WTC11 (cell line): ENCODE results near the gene NEURL2. TPM values are rescaled to one million over a fixed set of nuclear protein-coding genes. Genes with fewer than 3 reads are reported as not detected.
"Not testable (repeated sequence)": the region's sequence is repeated elsewhere in the genome, so short reads cannot be mapped to it uniquely, and the experiment has no call there.

Source experiments
- ATAC-seq: fragments of 200-7000 bp; cut with Tn5 transposase; 2 replicates; pipeline ENCODE4 v1.10.0; 2021; ENCODE audit warnings: mild to moderate bottlenecking, moderate library complexity
- CTCF ChIA-PET: fragments of 300-600 bp; sonication (Branson Sonifier 250); formaldehyde crosslinking; loops from one replicate; lab custom pipeline; 2021; ENCODE audit warnings: antibody characterized with exemption; lab: Charles Lee
- POLR2A ChIA-PET: fragments of 350-600 bp; sonication (Branson Sonifier 250); formaldehyde crosslinking; loops from one replicate; lab custom pipeline; 2021; ENCODE audit warnings: antibody characterized with exemption; lab: Charles Lee
- DNase-seq: peaks from one replicate; pipeline ENCODE4 v3.0.0; 2021; ENCODE audit warnings: low spot score
- H3K27ac Mint-ChIP-seq: 2 replicates; pipeline ENCODE4 v1.8.0; 2021; ENCODE audit warnings: mixed read lengths
- H3K27me3 Mint-ChIP-seq: 2 replicates; pipeline ENCODE4 v1.8.0; 2021; ENCODE audit warnings: low read depth, mild to moderate bottlenecking, moderate library complexity, mixed read lengths
- H3K36me3 Mint-ChIP-seq: 2 replicates; pipeline ENCODE4 v1.8.0; 2021; ENCODE audit warnings: mixed read lengths
- H3K4me1 Mint-ChIP-seq: 2 replicates; pipeline ENCODE4 v1.8.0; 2022; ENCODE audit warnings: mixed read lengths
- H3K4me3 Mint-ChIP-seq: 2 replicates; pipeline ENCODE4 v1.8.0; 2021; ENCODE audit warnings: mild to moderate bottlenecking, moderate library complexity, mixed read lengths
- H3K9me3 Mint-ChIP-seq: 2 replicates; pipeline ENCODE4 v1.8.0; 2021; ENCODE audit warnings: mixed read lengths
- CBFB ChIP-seq: sonication (generic); formaldehyde crosslinking; IDR thresholded peaks from 2 replicates; pipeline ENCODE4 v1.8.1; 2022; ENCODE audit warnings: mild to moderate bottlenecking, low read depth, missing genetic modification reagents
- GTF2I ChIP-seq: fragments of 250-450 bp; sonication (Bioruptor Pico); conservative IDR thresholded peaks from 2 replicates; pipeline ENCODE4 v1.4.0; 2021; ENCODE audit warnings: mild to moderate bottlenecking
- KAT7 ChIP-seq: sonication (generic); formaldehyde crosslinking; IDR thresholded peaks from 2 replicates; pipeline ENCODE4 v1.8.1; 2023; ENCODE audit warnings: missing genetic modification reagents, mild to moderate bottlenecking, borderline replicate concordance
- NFYB ChIP-seq: sonication (generic); formaldehyde crosslinking; conservative IDR thresholded peaks from 2 replicates; pipeline ENCODE4 v1.8.0; 2022; ENCODE audit warnings: low read depth, missing genetic modification reagents
- SMAD3 ChIP-seq: sonication (generic); formaldehyde crosslinking; IDR thresholded peaks from 2 replicates; pipeline ENCODE4 v1.8.0; 2022; ENCODE audit warnings: missing genetic modification reagents, mild to moderate bottlenecking, borderline replicate concordance
- SMAD4 ChIP-seq: sonication (generic); formaldehyde crosslinking; IDR thresholded peaks from 2 replicates; pipeline ENCODE4 v1.8.0; 2022; ENCODE audit warnings: mild to moderate bottlenecking, missing genetic modification reagents
- ZBTB21 ChIP-seq: sonication (generic); formaldehyde crosslinking; IDR thresholded peaks from 2 replicates; pipeline ENCODE4 v1.8.1; 2023; ENCODE audit warnings: mild to moderate bottlenecking, missing genetic modification reagents, borderline replicate concordance
- ZNF281 ChIP-seq: sonication (generic); formaldehyde crosslinking; IDR thresholded peaks from 2 replicates; pipeline ENCODE4 v1.8.0; 2023; ENCODE audit warnings: mild to moderate bottlenecking, missing genetic modification reagents
- ZNF423 ChIP-seq: fragments of 250-450 bp; sonication (Bioruptor Pico); IDR thresholded peaks from 2 replicates; pipeline ENCODE4 v2.1.2; 2022; ENCODE audit warnings: mild to moderate bottlenecking, moderate library complexity
- ZNF532 ChIP-seq: fragments of 250-450 bp; sonication (Bioruptor Pico); IDR thresholded peaks from 2 replicates; pipeline ENCODE4 v1.9.0; 2021; ENCODE audit warnings: mild to moderate bottlenecking, borderline replicate concordance
- total RNA-seq: library from RNA; stranded (reverse); gene quantifications from 3 replicates; pipeline ENCODE4 v1.2.3, GENCODE V29; 2021
- TF ChIP-seq, protein P1 (sequence below): sonication (generic); formaldehyde crosslinking; IDR thresholded peaks from 2 replicates; pipeline ENCODE4 v1.8.0; 2022; ENCODE audit warnings: mild to moderate bottlenecking, missing genetic modification reagents
- TF ChIP-seq, protein P2 (sequence below): sonication (generic); formaldehyde crosslinking; IDR thresholded peaks from 2 replicates; pipeline ENCODE4 v1.8.1; 2023; ENCODE audit warnings: mild to moderate bottlenecking, missing genetic modification reagents
- TF ChIP-seq, protein P3 (sequence below): sonication (generic); formaldehyde crosslinking; conservative IDR thresholded peaks from 2 replicates; pipeline ENCODE4 v1.8.1; 2022; ENCODE audit warnings: mild to moderate bottlenecking, missing genetic modification reagents
- TF ChIP-seq, protein P4 (sequence below): sonication (generic); formaldehyde crosslinking; conservative IDR thresholded peaks from 2 replicates; pipeline ENCODE4 v1.8.1; 2023; ENCODE audit warnings: mild to moderate bottlenecking, low read depth, missing genetic modification reagents, moderate library complexity

NEURL2 gene
- total RNA-seq, 1 experiment from 2014 or later: 6.6 TPM

DNA sequence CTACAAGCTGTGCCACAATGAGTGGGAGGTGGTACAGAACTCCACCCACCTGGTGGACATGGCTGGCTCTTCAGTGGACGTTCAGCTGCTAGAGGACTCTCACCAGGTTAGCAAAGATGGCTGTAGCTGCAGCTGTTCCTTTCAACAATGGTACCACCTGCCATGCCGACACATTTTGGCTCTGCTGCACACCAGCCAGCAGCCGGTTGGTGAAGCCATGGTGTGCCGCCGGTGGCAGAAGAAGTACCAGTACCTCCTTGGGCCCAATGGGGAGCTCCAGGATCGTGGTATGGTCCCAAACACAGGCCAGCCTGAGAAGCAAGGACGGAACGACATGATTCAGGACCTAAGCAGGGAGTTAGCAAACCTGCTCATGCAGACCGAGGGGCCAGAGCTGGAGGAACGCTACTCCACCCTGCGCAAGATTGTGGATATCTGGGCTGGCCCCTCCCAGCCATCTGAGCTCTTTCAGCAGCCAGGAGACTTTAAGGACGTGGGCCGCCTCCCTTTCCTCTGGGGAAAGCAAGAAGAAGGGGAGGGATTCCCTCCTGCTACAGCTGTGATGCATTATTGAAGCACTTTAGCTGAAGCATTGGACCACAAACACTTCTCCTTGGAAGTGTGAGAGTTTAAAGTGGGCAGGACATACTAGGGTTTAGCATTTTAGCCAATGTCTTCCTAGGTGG, 12.8 kb downstream of the NEURL2 start (continued):
- TF ChIP-seq ZNF532 (CRISPR knock-in tag): no peak

DNA sequence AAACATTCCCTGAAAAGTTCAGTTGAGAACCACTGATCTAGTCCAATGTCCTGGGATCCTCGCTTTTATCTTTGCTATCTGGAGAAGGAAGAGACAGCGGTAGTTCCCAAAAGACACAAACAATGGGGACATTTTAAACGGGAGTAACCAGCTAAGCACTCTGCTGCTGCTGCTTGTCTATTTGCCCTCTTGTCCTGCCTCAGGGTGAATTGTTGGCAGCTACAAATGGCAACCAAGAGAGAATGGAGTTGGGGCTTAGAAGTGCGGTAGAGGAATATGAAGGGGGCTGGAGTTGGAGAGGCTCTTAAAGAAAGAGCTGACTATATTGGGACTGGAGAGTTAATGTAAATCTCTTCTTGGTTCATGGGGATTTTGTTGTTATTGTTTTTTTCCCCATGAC, 16.4 kb downstream of the NEURL2 start:
- POLR2A ChIA-PET: no interaction called here
- no peaks in the 10 kb centered on the region for H3K27me3 Mint-ChIP-seq

DNA sequence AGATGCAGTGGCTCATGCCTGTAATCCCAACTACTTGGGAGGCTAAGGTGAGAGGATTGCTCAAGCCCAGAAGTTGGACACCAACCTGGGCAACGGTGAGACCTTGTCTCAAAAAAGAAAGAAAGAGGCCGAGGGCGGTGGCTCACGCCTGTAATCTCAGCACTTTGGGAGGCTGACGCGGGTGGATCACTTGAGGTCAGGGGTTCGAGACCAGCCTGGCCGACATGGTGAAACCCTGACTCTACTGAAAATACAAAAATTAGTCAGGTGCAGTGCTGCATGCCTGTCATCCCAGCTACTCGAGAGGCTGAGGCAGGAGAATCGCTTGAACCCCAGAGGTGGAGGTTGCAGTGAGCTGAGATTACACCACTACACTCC, 16.9 kb downstream of the NEURL2 start:
- H3K36me3 Mint-ChIP-seq, DNase-seq, H3K4me1 Mint-ChIP-seq, H3K27ac Mint-ChIP-seq, POLR2A ChIA-PET, H3K4me3 Mint-ChIP-seq, H3K9me3 Mint-ChIP-seq, ATAC-seq, H3K27me3 Mint-ChIP-seq: not testable (repeated sequence)
- CTCF ChIA-PET: interaction anchor here (1.5 kb wide), 1 partner anchor 16 kb away, joined by 4 read pairs; no protein-coding TSS in a partner anchor

More for the DNA sequence above, 16.4 kb downstream of the NEURL2 start:
- CTCF ChIA-PET: interaction anchor here (0.9 to 1.5 kb wide), 2 partner anchors 16 to 95 kb away, joined by 3 to 4 read pairs; no protein-coding TSS in a partner anchor
- H3K4me3 Mint-ChIP-seq: no peak overlapping the region
- peaks cover 5% of the 10 kb centered on the region; the same call in 1 of the 2 replicates for H3K36me3 Mint-ChIP-seq
- DNase-seq (no peak), ATAC-seq (no peak)
- H3K27ac Mint-ChIP-seq: no peak overlapping the region
- no peaks in the 10 kb centered on the region for H3K4me1 Mint-ChIP-seq
- no peak for TF ChIP-seq SMAD3
- no peak for TF ChIP-seq KAT7 (CRISPR knock-in tag)
- TF ChIP-seq NFYB (CRISPR knock-in tag): no peak
- TF ChIP-seq, protein P1, sequence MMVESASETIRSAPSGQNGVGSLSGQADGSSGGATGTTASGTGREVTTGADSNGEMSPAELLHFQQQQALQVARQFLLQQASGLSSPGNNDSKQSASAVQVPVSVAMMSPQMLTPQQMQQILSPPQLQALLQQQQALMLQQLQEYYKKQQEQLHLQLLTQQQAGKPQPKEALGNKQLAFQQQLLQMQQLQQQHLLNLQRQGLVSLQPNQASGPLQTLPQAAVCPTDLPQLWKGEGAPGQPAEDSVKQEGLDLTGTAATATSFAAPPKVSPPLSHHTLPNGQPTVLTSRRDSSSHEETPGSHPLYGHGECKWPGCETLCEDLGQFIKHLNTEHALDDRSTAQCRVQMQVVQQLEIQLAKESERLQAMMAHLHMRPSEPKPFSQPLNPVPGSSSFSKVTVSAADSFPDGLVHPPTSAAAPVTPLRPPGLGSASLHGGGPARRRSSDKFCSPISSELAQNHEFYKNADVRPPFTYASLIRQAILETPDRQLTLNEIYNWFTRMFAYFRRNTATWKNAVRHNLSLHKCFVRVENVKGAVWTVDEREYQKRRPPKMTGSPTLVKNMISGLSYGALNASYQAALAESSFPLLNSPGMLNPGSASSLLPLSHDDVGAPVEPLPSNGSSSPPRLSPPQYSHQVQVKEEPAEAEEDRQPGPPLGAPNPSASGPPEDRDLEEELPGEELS: no peak
- no peak for TF ChIP-seq ZBTB21 (CRISPR knock-in tag)
- TF ChIP-seq ZNF423 (CRISPR knock-in tag): no peak
- TF ChIP-seq, protein P2, sequence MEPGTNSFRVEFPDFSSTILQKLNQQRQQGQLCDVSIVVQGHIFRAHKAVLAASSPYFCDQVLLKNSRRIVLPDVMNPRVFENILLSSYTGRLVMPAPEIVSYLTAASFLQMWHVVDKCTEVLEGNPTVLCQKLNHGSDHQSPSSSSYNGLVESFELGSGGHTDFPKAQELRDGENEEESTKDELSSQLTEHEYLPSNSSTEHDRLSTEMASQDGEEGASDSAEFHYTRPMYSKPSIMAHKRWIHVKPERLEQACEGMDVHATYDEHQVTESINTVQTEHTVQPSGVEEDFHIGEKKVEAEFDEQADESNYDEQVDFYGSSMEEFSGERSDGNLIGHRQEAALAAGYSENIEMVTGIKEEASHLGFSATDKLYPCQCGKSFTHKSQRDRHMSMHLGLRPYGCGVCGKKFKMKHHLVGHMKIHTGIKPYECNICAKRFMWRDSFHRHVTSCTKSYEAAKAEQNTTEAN (CRISPR knock-in tag): no peak
- peaks cover 4% of the 10 kb centered on the region; the same call in 1 of the 2 replicates for H3K9me3 Mint-ChIP-seq

DNA sequence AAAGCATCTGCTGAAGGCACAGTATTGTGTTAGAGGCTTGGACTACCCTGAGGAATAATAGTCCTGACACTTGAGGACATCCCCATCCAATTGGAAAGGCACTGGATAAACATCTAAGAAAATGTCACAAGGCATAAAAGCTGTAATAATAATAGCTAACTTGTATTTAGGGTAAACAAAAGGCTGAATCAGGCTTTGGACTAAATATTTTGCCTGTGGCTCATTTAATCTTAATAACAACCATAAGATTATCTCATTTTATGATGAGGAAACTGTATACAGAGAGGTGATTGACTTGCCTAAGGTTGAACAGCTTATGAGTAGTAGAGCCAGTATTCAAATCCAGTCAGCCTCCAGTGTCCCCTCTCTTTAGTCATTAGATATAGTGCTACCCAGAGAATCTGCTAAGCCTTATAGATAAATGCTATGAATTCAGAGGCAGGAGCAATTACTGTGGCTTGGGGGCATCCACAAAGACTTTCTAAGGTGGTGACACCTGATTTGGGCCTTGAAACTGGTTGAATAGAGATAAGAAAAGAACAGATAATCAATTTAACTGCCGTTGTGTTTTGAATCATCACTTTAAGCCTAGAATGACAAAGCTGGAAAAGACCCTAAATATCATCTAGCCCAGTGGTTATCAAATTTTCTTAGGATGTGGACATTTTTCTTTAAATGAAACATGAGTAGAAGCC, 17.5 kb downstream of the NEURL2 start:
- H3K9me3 Mint-ChIP-seq: peaks cover 4% of the 10 kb centered on the region; the same call in 1 of the 2 replicates
- no peaks in the 10 kb centered on the region for H3K27me3 Mint-ChIP-seq
- H3K36me3 Mint-ChIP-seq: peaks cover 5% of the 10 kb centered on the region; the same call in 1 of the 2 replicates
- no peak overlapping the region for H3K4me3 Mint-ChIP-seq
- no peaks in the 10 kb centered on the region for H3K4me1 Mint-ChIP-seq
- no peak overlapping the region for H3K27ac Mint-ChIP-seq
- CTCF ChIA-PET: interaction anchor here (0.6 to 1.8 kb wide), 3 partner anchors 10 to 113 kb away, joined by 3 to 9 read pairs (median 4); no protein-coding TSS in a partner anchor
- POLR2A ChIA-PET: no interaction called here
- DNase-seq (no peak), ATAC-seq (no peak)
- TF ChIP-seq, protein P3, sequence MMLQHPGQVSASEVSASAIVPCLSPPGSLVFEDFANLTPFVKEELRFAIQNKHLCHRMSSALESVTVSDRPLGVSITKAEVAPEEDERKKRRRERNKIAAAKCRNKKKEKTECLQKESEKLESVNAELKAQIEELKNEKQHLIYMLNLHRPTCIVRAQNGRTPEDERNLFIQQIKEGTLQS: no peak
- no peak for TF ChIP-seq GTF2I
- TF ChIP-seq, protein P4, sequence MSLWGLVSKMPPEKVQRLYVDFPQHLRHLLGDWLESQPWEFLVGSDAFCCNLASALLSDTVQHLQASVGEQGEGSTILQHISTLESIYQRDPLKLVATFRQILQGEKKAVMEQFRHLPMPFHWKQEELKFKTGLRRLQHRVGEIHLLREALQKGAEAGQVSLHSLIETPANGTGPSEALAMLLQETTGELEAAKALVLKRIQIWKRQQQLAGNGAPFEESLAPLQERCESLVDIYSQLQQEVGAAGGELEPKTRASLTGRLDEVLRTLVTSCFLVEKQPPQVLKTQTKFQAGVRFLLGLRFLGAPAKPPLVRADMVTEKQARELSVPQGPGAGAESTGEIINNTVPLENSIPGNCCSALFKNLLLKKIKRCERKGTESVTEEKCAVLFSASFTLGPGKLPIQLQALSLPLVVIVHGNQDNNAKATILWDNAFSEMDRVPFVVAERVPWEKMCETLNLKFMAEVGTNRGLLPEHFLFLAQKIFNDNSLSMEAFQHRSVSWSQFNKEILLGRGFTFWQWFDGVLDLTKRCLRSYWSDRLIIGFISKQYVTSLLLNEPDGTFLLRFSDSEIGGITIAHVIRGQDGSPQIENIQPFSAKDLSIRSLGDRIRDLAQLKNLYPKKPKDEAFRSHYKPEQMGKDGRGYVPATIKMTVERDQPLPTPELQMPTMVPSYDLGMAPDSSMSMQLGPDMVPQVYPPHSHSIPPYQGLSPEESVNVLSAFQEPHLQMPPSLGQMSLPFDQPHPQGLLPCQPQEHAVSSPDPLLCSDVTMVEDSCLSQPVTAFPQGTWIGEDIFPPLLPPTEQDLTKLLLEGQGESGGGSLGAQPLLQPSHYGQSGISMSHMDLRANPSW (CRISPR knock-in tag): no peak
- no peak for TF ChIP-seq SMAD4 (CRISPR knock-in tag)
- TF ChIP-seq ZNF281 (CRISPR knock-in tag): no peak
- TF ChIP-seq CBFB (CRISPR knock-in tag): no peak
